Coronary artery (tissue), 2 donors: ENCODE measurements around the gene SIM1.

Source experiments
- DNase-seq: peaks from one replicate; pipeline ENCODE4 v3.0.0-alpha.2; 2017; ENCODE audit warnings: low spot score
- H3K27ac ChIP-seq, 2 donors: fragments of 200-600 bp; sonication (generic); one replicate each; pipeline ENCODE4 v1.5.1; 2016 to 2019
- H3K4me3 ChIP-seq: fragments of 200-600 bp; sonication (generic); 2 replicates; pipeline ENCODE4 v1.5.1; 2016; ENCODE audit warnings: mild to moderate bottlenecking, moderate library complexity
- CTCF ChIP-seq: fragments of 200-600 bp; sonication (generic); IDR thresholded peaks from one replicate; pipeline ENCODE4 v1.5.1; 2019; ENCODE audit warnings: antibody characterized with exemption

Gene SIM1

DNA sequence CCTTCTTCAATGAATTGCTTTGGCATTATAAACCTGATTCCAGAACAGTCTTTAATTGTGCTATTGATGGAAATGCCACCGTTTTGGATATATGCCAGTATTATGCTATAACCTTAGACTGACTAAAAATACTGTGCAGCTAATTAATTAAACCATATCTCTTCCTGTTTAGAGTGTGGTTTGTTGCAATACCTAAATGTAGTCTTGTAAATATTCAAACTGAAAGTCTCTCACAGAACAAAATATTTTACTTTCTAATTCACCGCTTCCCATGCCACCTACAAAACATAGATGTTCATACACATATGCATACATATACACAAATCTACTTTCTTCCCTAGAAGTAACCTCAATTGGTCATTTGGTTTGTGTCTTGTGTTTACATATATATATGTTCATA lies 126.6 kb downstream of the SIM1 start:
- no peak for DNase-seq
- TF ChIP-seq CTCF, result no peak
- H3K27ac ChIP-seq, result no peak overlapping the region
- no peak overlapping the region for H3K4me3 ChIP-seq

GRCh38 chr6:100336876-100337275 lies 127.8 kb downstream of the SIM1 start:
- Histone ChIP-seq H3K4me3 (no peak overlapping the region), H3K27ac (no peak overlapping the region)
- no peak for DNase-seq
- no peak for TF ChIP-seq CTCF

- Histone ChIP-seq H3K27ac (no peak overlapping the region), H3K4me3 (no peak overlapping the region)
- DNase-seq, result no peak
- TF ChIP-seq CTCF, result no peak
Measured at GRCh38 chr6:100335991-100336390, 128.7 kb downstream of the SIM1 start.
